CD14-positive monocyte (primary cell): Measurements from ENCODE around the gene TBC1D4. TPM values are rescaled to one million over a fixed set of nuclear protein-coding genes. Genes with fewer than 3 reads are reported as not detected.

ENCODE experiments used
- DNase-seq, 3 donors: peaks; one replicate each; pipeline ENCODE4 v3.0.0-alpha.2; 2011 to 2022
- H2AFZ ChIP-seq: 2 replicates; pipeline ENCODE4 v1.6.0; 2012; ENCODE audit warnings: mild to moderate bottlenecking, low read depth, low read length, inconsistent platforms; ENCODE audit not compliant: insufficient read depth, poor library complexity, severe bottlenecking
- H3K27ac ChIP-seq, 2 donors: 1 replicate in 1 of 2; 2 replicates in 1 of 2; pipeline ENCODE4 v1.5.1; 2012 to 2013; ENCODE audit warnings: low read length in 2 of 2, control low read depth in 1 of 2, inconsistent platforms in 1 of 2, low read depth in 1 of 2, mild to moderate bottlenecking in 1 of 2
- H3K27me3 ChIP-seq, 2 donors: one replicate each; pipeline versions ENCODE4 v1.6.0 to v1.6.1; 2011 to 2013; ENCODE audit warnings: low read length in 2 of 2; ENCODE audit not compliant: control insufficient read depth in 2 of 2, insufficient read depth in 2 of 2
- H3K36me3 ChIP-seq, 2 donors: replicated peaks in 1 of 2; 1 replicate in 1 of 2; 2 replicates in 1 of 2; pipeline versions ENCODE4 v1.5.1 to v1.6.1; 2012 to 2013; ENCODE audit warnings: low read length in 2 of 2, control low read depth in 1 of 2, inconsistent platforms in 1 of 2, mild to moderate bottlenecking in 1 of 2; ENCODE audit not compliant: insufficient read depth in 2 of 2, control insufficient read depth in 1 of 2
- H3K4me1 ChIP-seq, 2 donors: 1 replicate in 1 of 2; 2 replicates in 1 of 2; pipeline versions ENCODE4 v1.5.1 to v1.6.1; 2012 to 2013; ENCODE audit warnings: low read length in 2 of 2, control low read depth in 1 of 2, inconsistent platforms in 1 of 2, mild to moderate bottlenecking in 1 of 2, moderate library complexity in 1 of 2; ENCODE audit not compliant: insufficient read depth in 2 of 2, control insufficient read depth in 1 of 2
- H3K4me2 ChIP-seq: replicated peaks from 2 replicates; pipeline ENCODE3; 2012; ENCODE audit warnings: low read length, moderate library complexity, mild to moderate bottlenecking; ENCODE audit not compliant: poor library complexity, severe bottlenecking; ENCODE audit errors: extremely low read depth
- H3K4me3 ChIP-seq, 3 experiments: fragments of 200-600 bp in 1 of 3; sonication (generic) in 1 of 3; replicated peaks in 1 of 3; 1 replicate in 2 of 3; 2 replicates in 1 of 3; pipeline ENCODE4 v1.5.1; 2011 to 2013; ENCODE audit warnings: low read length in 3 of 3, mild to moderate bottlenecking in 3 of 3, control low read depth in 2 of 3, low read depth in 2 of 3, inconsistent platforms in 1 of 3, moderate library complexity in 1 of 3
- H3K79me2 ChIP-seq: 2 replicates; pipeline ENCODE4 v1.6.0; 2012; ENCODE audit warnings: mild to moderate bottlenecking, control low read depth, inconsistent platforms, low read length, moderate library complexity; ENCODE audit not compliant: insufficient read depth
- H3K9ac ChIP-seq: 2 replicates; pipeline ENCODE4 v1.6.0; 2017; ENCODE audit warnings: low read length, mild to moderate bottlenecking; ENCODE audit not compliant: insufficient read depth, poor library complexity, severe bottlenecking
- H3K9me3 ChIP-seq, 2 donors: replicated peaks in 1 of 2; 1 replicate in 1 of 2; 2 replicates in 1 of 2; pipeline versions ENCODE4 v1.5.1 to v1.6.1; 2012 to 2013; ENCODE audit warnings: low read length in 2 of 2, control low read depth in 1 of 2; ENCODE audit not compliant: control insufficient read depth in 1 of 2, insufficient read depth in 1 of 2
- H4K20me1 ChIP-seq: 2 replicates; pipeline ENCODE4 v1.6.0; 2012; ENCODE audit warnings: mild to moderate bottlenecking, low read length, control low read depth, moderate library complexity; ENCODE audit not compliant: insufficient read depth
- H3K27ac Mint-ChIP-seq, 7 donors: one replicate each; pipeline ENCODE4 v1.8.0; 2020; ENCODE audit warnings: mild to moderate bottlenecking in 7 of 7, mixed read lengths in 7 of 7, moderate library complexity in 6 of 7, inconsistent platforms in 2 of 7
- H3K27me3 Mint-ChIP-seq, 3 donors: one replicate each; pipeline ENCODE4 v1.8.0; 2021 to 2022; ENCODE audit warnings: low read depth in 3 of 3, mild to moderate bottlenecking in 3 of 3, mixed read lengths in 3 of 3, moderate library complexity in 3 of 3, inconsistent platforms in 1 of 3
- H3K36me3 Mint-ChIP-seq, 2 donors: one replicate each; pipeline ENCODE4 v1.8.0; 2020; ENCODE audit warnings: mixed read lengths in 2 of 2, inconsistent platforms in 1 of 2, mild to moderate bottlenecking in 1 of 2
- H3K4me1 Mint-ChIP-seq: one replicate; pipeline ENCODE4 v1.8.0; 2020; ENCODE audit warnings: mild to moderate bottlenecking, mixed read lengths
- H3K4me3 Mint-ChIP-seq, 2 donors: one replicate each; pipeline ENCODE4 v1.8.0; 2020; ENCODE audit warnings: mild to moderate bottlenecking in 2 of 2, mixed read lengths in 2 of 2, moderate library complexity in 1 of 2
- H3K9me3 Mint-ChIP-seq, 7 donors: one replicate each; pipeline ENCODE4 v1.8.0; 2020 to 2022; ENCODE audit warnings: mixed read lengths in 7 of 7, mild to moderate bottlenecking in 6 of 7, moderate library complexity in 6 of 7, inconsistent platforms in 2 of 7
- CTCF ChIP-seq: fragments of 200-600 bp; IDR thresholded peaks from one replicate; pipeline ENCODE4 v1.8.0; 2022; ENCODE audit warnings: antibody characterized with exemption, mild to moderate bottlenecking
- WGBS: methylation state at CpG from one replicate; pipeline ENCODE4 v1.1.5; 2013; ENCODE audit warnings: missing lambda C conversion rate; ENCODE audit not compliant: insufficient coverage; 5-methylcytosine and 5-hydroxymethylcytosine counted together
- intact Hi-C, 2 donors: fragments of 100-400 bp; cut with micrococcal nuclease; formaldehyde crosslinking; loops; one replicate each; pipeline versions ENCODE4 v1.15.0 to v1.15.1; 2023
- polyA plus RNA-seq, 3 donors: library from polyadenylated mRNA; depleted of rRNA in 1 of 3; unstranded in 2 of 3; stranded (reverse) in 1 of 3; fragments of 300-500 nt in 2 of 3; fragments of >200 nt in 1 of 3; fragmentation: Illumina TruSeq in 2 of 3; gene quantifications; 1 replicate in 2 of 3; 2 replicates in 1 of 3; pipeline ENCODE4 v1.2.3, GENCODE V29; 2012 to 2021

Gene TBC1D4
- polyA plus RNA-seq, 3 donors: 2.0 to 6.7 (median 2.5) TPM

GRCh38 chr13:75264611-75265010 lies 217.4 kb downstream of the TBC1D4 start:
- Histone ChIP-seq H3K27ac (no peak overlapping the region), H2AFZ (no peak overlapping the region), H3K27me3 (no peaks in the 10 kb centered on the region), H3K9ac (no peak overlapping the region), H3K79me2 (no peaks in the 10 kb centered on the region), H3K9me3 (no peaks in the 10 kb centered on the region), H3K4me1 (no peaks in the 10 kb centered on the region), H3K4me3 (no peak overlapping the region), H4K20me1 (no peaks in the 10 kb centered on the region), H3K36me3 (no peaks in the 10 kb centered on the region), H3K4me2 (no peak overlapping the region)
- no peak for DNase-seq
- H3K36me3 Mint-ChIP-seq: no peaks in the 10 kb centered on the region
- 82% methylated on average over 2 of the region's 2 CpGs for WGBS
- no peaks in the 10 kb centered on the region for H3K4me1 Mint-ChIP-seq
- H3K27me3 Mint-ChIP-seq: peaks cover 0 to 3% (median 0%) of the 10 kb centered on the region in 3 donors
- H3K4me3 Mint-ChIP-seq: no peak overlapping the region
- no peak overlapping the region for H3K27ac Mint-ChIP-seq
- no peak for TF ChIP-seq CTCF
- intact Hi-C loops: no loop called here
- H3K9me3 Mint-ChIP-seq: peaks cover 2 to 12% (median 2%) of the 10 kb centered on the region in 7 donors

GRCh38 chr13:75263741-75264407 lies 218.1 kb downstream of the TBC1D4 start:
- H3K27ac ChIP-seq: no peak overlapping the region
- no peak for TF ChIP-seq CTCF
- no peaks in the 10 kb centered on the region for H3K27me3 ChIP-seq
- no CpG with 5 or more reads among the region's 1 CpG for WGBS
- H3K9me3 ChIP-seq: no peaks in the 10 kb centered on the region
- H3K27ac Mint-ChIP-seq: no peak overlapping the region
- H3K4me2 ChIP-seq: no peak overlapping the region
- intact Hi-C loops: no loop called here
- no peak overlapping the region for H3K4me3 ChIP-seq
- H3K4me3 Mint-ChIP-seq: no peak overlapping the region
- no peak overlapping the region for H3K9ac ChIP-seq
- H3K79me2 ChIP-seq: no peaks in the 10 kb centered on the region
- no peak overlapping the region for H2AFZ ChIP-seq
- H3K9me3 Mint-ChIP-seq: peaks cover 0 to 7% (median 0%) of the 10 kb centered on the region in 7 donors
- H3K4me1 ChIP-seq: no peaks in the 10 kb centered on the region
- H3K4me1 Mint-ChIP-seq: no peaks in the 10 kb centered on the region
- peaks cover 0 to 3% (median 0%) of the 10 kb centered on the region in 3 donors for H3K27me3 Mint-ChIP-seq
- no peaks in the 10 kb centered on the region for H3K36me3 Mint-ChIP-seq
- H4K20me1 ChIP-seq: no peaks in the 10 kb centered on the region
- DNase-seq: no peak
- no peaks in the 10 kb centered on the region for H3K36me3 ChIP-seq
